ENCODE data around the gene ZFPL1.

Gene ZFPL1

DNA sequence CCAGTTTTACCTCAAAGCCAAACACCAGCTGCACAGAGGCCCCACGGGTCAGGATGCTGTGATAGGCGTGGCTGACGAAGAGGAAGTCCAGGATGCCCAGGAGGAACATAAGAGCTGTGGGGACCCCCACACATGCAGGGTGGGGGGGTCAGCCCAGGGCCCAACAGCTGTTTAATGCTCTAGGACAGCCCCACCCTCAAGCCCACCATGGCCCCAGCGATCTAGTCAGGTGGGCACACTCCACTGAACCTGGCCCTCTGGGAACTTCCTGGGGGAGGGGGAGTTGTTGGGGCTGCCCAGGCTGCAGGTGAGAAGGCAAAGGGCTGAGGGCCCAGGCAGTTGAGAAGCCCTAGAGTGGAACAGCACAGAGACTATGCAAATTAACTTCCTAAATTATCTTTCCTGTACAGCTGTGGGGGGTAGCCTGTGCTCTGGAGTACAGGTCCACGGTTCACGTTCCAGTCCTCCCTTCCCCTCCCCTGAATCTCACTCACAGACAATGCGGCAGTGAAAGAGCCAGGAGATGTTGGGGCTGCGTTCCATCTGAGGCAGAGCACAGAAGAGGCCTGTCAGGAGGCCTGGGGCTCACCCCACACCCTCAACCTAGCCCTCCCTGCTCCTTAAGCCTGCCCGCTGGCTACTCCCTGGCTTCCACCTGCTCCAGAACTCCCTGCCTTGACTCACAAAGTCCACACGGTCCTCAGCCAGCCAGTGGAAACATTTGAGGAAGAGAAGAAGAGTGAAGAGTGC, 48.4 kb downstream of the ZFPL1 start:
- H3K27ac Mint-ChIP-seq, result peak overlapping the region; percentile 100
- H3K4me3 Mint-ChIP-seq, result peak overlapping the region; percentile 99 to 100 (median 100)
- no peaks in the 10 kb centered on the region for H3K9me3 Mint-ChIP-seq
- H3K27me3 Mint-ChIP-seq (ENCODE audit: low read depth), result peaks cover 5% of the 10 kb centered on the region
- H3K36me3 Mint-ChIP-seq (ENCODE audit: low read depth), result peaks cover 9% of the 10 kb centered on the region
- peaks cover 30% of the 10 kb centered on the region for H3K4me1 Mint-ChIP-seq
- TF ChIP-seq, protein P1, sequence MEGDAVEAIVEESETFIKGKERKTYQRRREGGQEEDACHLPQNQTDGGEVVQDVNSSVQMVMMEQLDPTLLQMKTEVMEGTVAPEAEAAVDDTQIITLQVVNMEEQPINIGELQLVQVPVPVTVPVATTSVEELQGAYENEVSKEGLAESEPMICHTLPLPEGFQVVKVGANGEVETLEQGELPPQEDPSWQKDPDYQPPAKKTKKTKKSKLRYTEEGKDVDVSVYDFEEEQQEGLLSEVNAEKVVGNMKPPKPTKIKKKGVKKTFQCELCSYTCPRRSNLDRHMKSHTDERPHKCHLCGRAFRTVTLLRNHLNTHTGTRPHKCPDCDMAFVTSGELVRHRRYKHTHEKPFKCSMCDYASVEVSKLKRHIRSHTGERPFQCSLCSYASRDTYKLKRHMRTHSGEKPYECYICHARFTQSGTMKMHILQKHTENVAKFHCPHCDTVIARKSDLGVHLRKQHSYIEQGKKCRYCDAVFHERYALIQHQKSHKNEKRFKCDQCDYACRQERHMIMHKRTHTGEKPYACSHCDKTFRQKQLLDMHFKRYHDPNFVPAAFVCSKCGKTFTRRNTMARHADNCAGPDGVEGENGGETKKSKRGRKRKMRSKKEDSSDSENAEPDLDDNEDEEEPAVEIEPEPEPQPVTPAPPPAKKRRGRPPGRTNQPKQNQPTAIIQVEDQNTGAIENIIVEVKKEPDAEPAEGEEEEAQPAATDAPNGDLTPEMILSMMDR (IDR thresholded peaks at IDR 0.05; ENCODE audit: unreplicated experiment in 3 of 3), result no peak

DNA sequence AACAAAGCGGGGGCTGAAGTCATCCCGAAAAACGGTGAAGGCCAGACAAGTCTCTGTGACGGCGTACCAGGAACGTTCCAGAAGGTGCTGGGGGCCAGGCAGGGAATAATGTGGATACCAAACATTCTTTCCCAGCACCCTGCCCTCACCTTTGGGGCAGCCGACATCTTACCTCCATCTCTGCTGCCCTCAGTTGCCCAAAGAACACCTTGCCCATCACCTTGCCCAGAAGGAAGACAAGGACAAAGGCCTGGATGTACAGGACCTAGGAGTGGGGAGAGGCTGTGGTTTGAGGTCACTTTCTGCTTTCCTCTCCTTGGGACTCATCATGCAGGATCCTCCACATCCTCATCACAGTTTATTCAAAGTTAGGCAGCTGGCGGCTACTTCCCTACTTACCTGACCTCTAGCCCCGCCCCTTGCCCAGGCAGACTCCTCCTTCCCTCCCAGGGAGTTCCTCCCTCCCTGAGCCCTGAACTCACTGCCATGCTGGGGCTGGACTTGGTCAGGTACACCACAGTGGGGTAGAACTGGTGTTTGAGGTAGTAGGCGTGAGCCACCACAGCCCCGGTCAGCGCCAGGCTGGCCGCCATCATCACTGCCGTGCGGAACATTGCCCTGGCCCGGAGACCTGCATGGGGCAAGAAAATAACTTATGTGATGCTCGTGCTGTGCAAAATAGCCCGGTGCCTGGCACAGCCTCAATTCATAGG, 49.1 kb downstream of the ZFPL1 start:
- TF ChIP-seq, protein P1 (IDR thresholded peaks at IDR 0.05; ENCODE audit: unreplicated experiment in 3 of 3), result no peak
- Mint-ChIP-seq H3K36me3 (ENCODE audit: low read depth) (peaks cover 9% of the 10 kb centered on the region), H3K27ac (peak overlapping the region; percentile 100), H3K4me3 (peak overlapping the region; percentile 99 to 100 (median 100)), H3K9me3 (no peaks in the 10 kb centered on the region), H3K27me3 (ENCODE audit: low read depth) (peaks cover 5% of the 10 kb centered on the region), H3K4me1 (peaks cover 30% of the 10 kb centered on the region)

DNA sequence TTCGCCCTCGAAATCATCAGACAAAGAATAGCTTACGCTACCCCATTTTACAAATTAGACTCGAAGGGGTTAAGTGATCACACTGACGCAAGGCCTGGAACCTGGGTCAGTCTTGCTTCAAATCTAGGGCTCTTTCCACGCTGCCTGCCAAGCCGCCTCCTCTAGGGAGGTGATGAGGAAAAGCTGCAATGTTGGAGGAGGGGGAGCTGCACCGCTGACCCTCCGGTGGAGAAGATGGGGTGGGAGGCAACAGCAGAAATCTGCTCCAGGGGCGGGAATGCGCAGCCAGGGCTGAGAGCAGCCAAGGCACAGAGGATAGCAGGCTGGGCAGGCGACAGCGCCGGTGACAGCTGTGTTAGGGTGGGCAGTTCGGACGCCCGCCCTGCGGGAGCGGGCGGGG, 49.7 kb downstream of the ZFPL1 start:
- H3K27me3 Mint-ChIP-seq (ENCODE audit: low read depth), result peaks cover 5% of the 10 kb centered on the region
- no peaks in the 10 kb centered on the region for H3K9me3 Mint-ChIP-seq
- peaks cover 9% of the 10 kb centered on the region for H3K36me3 Mint-ChIP-seq (ENCODE audit: low read depth)
- H3K4me3 Mint-ChIP-seq, result peak overlapping the region; percentile 99 to 100 (median 100)
- peak overlapping the region; percentile 100 for H3K27ac Mint-ChIP-seq
- TF ChIP-seq, protein P1 (IDR thresholded peaks at IDR 0.05; ENCODE audit: unreplicated experiment in 3 of 3), result no peak
- peaks cover 30% of the 10 kb centered on the region for H3K4me1 Mint-ChIP-seq

DNA sequence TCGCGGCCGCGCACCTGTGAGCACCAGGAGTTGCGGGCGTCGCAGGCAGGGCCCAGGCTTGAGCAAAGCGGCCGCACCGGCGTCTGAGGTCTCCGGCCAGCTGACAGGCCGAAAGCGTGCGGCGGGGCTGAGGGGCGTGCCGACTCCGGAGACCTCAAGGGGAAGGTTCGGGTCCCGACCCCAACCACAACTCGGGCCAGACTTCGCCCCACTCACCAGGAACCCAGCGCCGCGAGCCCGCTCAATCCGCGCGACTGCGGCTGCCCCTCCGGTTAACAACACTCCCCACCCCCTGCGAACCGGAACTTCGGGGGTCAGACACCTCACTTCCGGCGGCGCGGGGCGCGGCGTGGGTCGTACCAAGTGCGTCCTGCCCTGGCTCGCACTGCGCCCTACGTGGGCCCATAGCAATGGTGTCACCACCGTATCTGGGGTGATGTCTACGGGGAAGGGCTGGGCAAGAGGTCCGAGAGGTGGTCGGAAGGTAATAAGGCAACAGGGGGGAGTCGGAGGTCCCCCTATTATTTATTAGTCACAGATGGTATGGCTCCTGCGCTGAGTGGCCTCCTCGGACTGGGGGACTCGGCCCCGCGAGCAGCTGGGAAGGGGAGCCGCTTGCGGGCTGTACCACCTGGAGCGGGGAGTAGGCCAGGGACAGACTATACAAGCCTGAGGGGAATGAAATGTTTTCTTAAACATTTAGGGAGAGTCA, 50.4 kb downstream of the ZFPL1 start, which contains the start of gene SYVN1:
Gene SYVN1 (minus strand): TSS at position 280 of the 712 bp plus-strand sequence. CDS start 918 bp downstream, outside the sequence.
- peaks cover 9% of the 10 kb centered on the region for H3K36me3 Mint-ChIP-seq (ENCODE audit: low read depth)
- H3K27ac Mint-ChIP-seq, result peak within 1 kb of the TSS; percentile 100
- TF ChIP-seq, protein P1 (IDR thresholded peaks at IDR 0.05; ENCODE audit: unreplicated experiment in 3 of 3), result no peak
- peaks cover 5% of the 10 kb centered on the region for H3K27me3 Mint-ChIP-seq (ENCODE audit: low read depth)
- H3K4me1 Mint-ChIP-seq, result peaks cover 30% of the 10 kb centered on the region
- no peaks in the 10 kb centered on the region for H3K9me3 Mint-ChIP-seq
- H3K4me3 Mint-ChIP-seq, result peak within 1 kb of the TSS; percentile 99 to 100 (median 100)

DNA sequence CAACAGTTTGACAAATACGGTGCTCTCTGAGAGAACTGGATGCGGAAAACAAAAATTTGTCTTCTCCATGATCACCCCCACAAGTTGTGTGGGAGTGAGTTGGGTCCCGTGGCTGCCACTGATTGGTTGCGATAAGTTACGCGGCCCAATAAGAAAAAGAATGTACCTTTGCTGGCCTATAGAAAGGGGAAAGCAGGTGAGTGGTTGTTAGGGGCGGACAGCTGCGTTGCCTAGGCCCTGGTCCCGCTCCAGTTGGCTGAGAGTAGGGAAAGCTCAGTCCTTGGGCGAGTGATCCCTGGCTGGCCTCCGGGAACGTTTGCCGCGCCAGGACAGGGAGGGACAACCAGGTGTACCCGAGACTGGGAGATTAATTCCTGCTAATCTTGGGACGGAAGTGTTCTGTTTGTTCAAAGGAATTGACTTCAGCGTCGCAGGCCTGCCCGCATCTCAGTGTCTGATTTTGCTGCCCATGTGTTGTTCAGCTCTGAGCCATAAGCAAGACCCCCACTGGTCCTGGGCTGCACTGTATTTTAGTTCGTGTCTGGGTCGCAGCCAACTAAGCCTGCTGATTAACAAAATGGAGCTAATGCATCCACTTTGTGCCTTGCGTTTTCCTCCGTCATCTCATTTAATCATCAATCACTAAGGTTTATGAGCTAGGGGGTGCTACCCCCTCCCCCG, 51.1 kb downstream of the ZFPL1 start:
- TF ChIP-seq, protein P1 (IDR thresholded peaks at IDR 0.05; ENCODE audit: unreplicated experiment in 3 of 3), result no peak
- peaks cover 30% of the 10 kb centered on the region for H3K4me1 Mint-ChIP-seq
- peaks cover 9% of the 10 kb centered on the region for H3K36me3 Mint-ChIP-seq (ENCODE audit: low read depth)
- H3K27me3 Mint-ChIP-seq (ENCODE audit: low read depth), result peaks cover 9% of the 10 kb centered on the region
- H3K9me3 Mint-ChIP-seq, result no peaks in the 10 kb centered on the region
- H3K27ac Mint-ChIP-seq, result peak overlapping the region; percentile 100
- H3K4me3 Mint-ChIP-seq, result peak overlapping the region; percentile 99 to 100 (median 100)

Data from nephron (organoid).